IMR-90 (cell line): ENCODE results near the gene LRRC4C. TPM values are rescaled to one million over a fixed set of nuclear protein-coding genes. Genes with fewer than 3 reads are reported as not detected.

Experiments used
- ATAC-seq: fragments of 200-7000 bp; cut with Tn5 transposase; 2 replicates; pipeline ENCODE4 v1.9.1; 2020; ENCODE audit warnings: low read depth, mild to moderate bottlenecking, moderate library complexity
- BruUV-seq: library from RNA; stranded (reverse); fragments of 400-500 nt; replicated peaks from 2 replicates; lab custom pipeline; 2021; lab: Mats Ljungman, UMichigan
- CTCF ChIA-PET: fragments of 300-600 bp; formaldehyde crosslinking; extraction: SDS; loops from one replicate; lab custom pipeline; 2021; ENCODE audit warnings: antibody characterized with exemption; lab: Yijun Ruan, JAX
- POLR2A ChIA-PET: fragments of 300-600 bp; sonication (Branson Sonifier 250); formaldehyde crosslinking; loops from one replicate; lab custom pipeline; 2022; ENCODE audit warnings: antibody characterized with exemption; ENCODE audit not compliant: unreplicated experiment; lab: Charles Lee
- DNase-seq: peaks from one replicate; pipeline ENCODE4 v3.0.0; 2013
- H2AFZ ChIP-seq: replicated peaks from 2 replicates; pipeline ENCODE3; 2013; ENCODE audit warnings: low read length, mild to moderate bottlenecking; ENCODE audit not compliant: poor library complexity
- H2AK5ac ChIP-seq: 2 replicates; pipeline ENCODE4 v1.6.1; 2013; ENCODE audit warnings: low read depth, low read length, inconsistent platforms
- H2AK9ac ChIP-seq: replicated peaks from 2 replicates; pipeline ENCODE3; 2013; ENCODE audit warnings: mild to moderate bottlenecking, low read depth, low read length, moderate library complexity; ENCODE audit not compliant: poor library complexity
- H2BK120ac ChIP-seq: 2 replicates; pipeline ENCODE4 v1.6.1; 2013; ENCODE audit warnings: low read depth, low read length, inconsistent platforms
- H2BK15ac ChIP-seq: 3 replicates; pipeline ENCODE4 v1.6.1; 2013; ENCODE audit warnings: low read depth, low read length, inconsistent platforms
- H2BK20ac ChIP-seq: 2 replicates; pipeline ENCODE4 v1.6.1; 2013; ENCODE audit warnings: low read depth, mild to moderate bottlenecking, inconsistent platforms, low read length, moderate library complexity
- H2BK5ac ChIP-seq: 2 replicates; pipeline ENCODE4 v1.6.1; 2013; ENCODE audit warnings: mild to moderate bottlenecking, low read depth, low read length, inconsistent platforms; ENCODE audit not compliant: poor library complexity, severe bottlenecking
- H3K14ac ChIP-seq: replicated peaks from 2 replicates; pipeline ENCODE4 v1.6.1; 2013; ENCODE audit warnings: low read depth, low read length, inconsistent platforms
- H3K18ac ChIP-seq: 2 replicates; pipeline ENCODE4 v1.6.1; 2013; ENCODE audit warnings: low read depth, low read length, control low read depth
- H3K23ac ChIP-seq: 2 replicates; pipeline ENCODE4 v1.6.1; 2013; ENCODE audit warnings: low read depth, low read length, inconsistent platforms
- H3K27ac ChIP-seq: 2 replicates; pipeline ENCODE4 v1.5.1; 2013; ENCODE audit warnings: mild to moderate bottlenecking, control low read depth, low read length; ENCODE audit not compliant: insufficient read depth
- H3K27me3 ChIP-seq: 2 replicates; pipeline ENCODE4 v1.6.1; 2013; ENCODE audit warnings: low read length; ENCODE audit not compliant: control insufficient read depth, insufficient read depth
- H3K36me3 ChIP-seq: 2 replicates; pipeline ENCODE4 v1.6.1; 2013; ENCODE audit warnings: low read length, mixed read lengths; ENCODE audit not compliant: control insufficient read depth, insufficient read depth
- H3K4ac ChIP-seq: 2 replicates; pipeline ENCODE4 v1.6.1; 2013; ENCODE audit warnings: low read depth, low read length, inconsistent platforms
- H3K4me1 ChIP-seq: 2 replicates; pipeline ENCODE4 v1.6.1; 2013; ENCODE audit warnings: low read length, mixed read lengths; ENCODE audit not compliant: control insufficient read depth, insufficient read depth
- H3K4me2 ChIP-seq: 2 replicates; pipeline ENCODE4 v1.6.1; 2013; ENCODE audit warnings: low read depth, mild to moderate bottlenecking, control low read depth, low read length, moderate library complexity
- H3K4me3 ChIP-seq: 2 replicates; pipeline ENCODE4 v1.5.1; 2013; ENCODE audit warnings: low read depth, mild to moderate bottlenecking, control low read depth, low read length, moderate library complexity; ENCODE audit not compliant: insufficient read depth
- H3K56ac ChIP-seq: 2 replicates; pipeline ENCODE4 v1.6.1; 2013; ENCODE audit warnings: low read length, inconsistent platforms; ENCODE audit not compliant: insufficient read depth; ENCODE audit errors: extremely low read depth
- H3K79me1 ChIP-seq, 2 experiments: 2 replicates each; pipeline ENCODE4 v1.6.1; 2013; ENCODE audit warnings: low read length in 2 of 2, inconsistent platforms in 1 of 2, low read depth in 1 of 2
- H3K9ac ChIP-seq: 2 replicates; pipeline ENCODE4 v1.6.1; 2013; ENCODE audit warnings: low read depth, low read length, control low read depth
- H3K9me1 ChIP-seq: 2 replicates; pipeline ENCODE4 v1.6.1; 2013; ENCODE audit warnings: low read length, inconsistent platforms; ENCODE audit not compliant: insufficient read depth
- H3K9me3 ChIP-seq: 2 replicates; pipeline ENCODE4 v1.6.1; 2013; ENCODE audit warnings: low read length; ENCODE audit not compliant: control insufficient read depth, insufficient read depth
- H4K20me1 ChIP-seq: 2 replicates; pipeline ENCODE4 v1.6.1; 2013; ENCODE audit warnings: low read length, inconsistent platforms; ENCODE audit not compliant: insufficient read depth
- H4K5ac ChIP-seq: 2 replicates; pipeline ENCODE4 v1.6.1; 2013; ENCODE audit warnings: mild to moderate bottlenecking, low read depth, low read length, control low read depth
- H4K8ac ChIP-seq, 2 experiments: 2 replicates each; pipeline ENCODE4 v1.6.1; 2013; ENCODE audit warnings: low read depth in 2 of 2, low read length in 2 of 2, control low read depth in 1 of 2, inconsistent platforms in 1 of 2
- H4K91ac ChIP-seq: 2 replicates; pipeline ENCODE4 v1.6.1; 2013; ENCODE audit warnings: low read depth, low read length, inconsistent platforms; ENCODE audit not compliant: insufficient read depth
- CEBPB ChIP-seq: IDR thresholded peaks from 2 replicates; pipeline ENCODE4 v1.6.1; 2012; ENCODE audit warnings: low read depth, low read length, improper control_type of control experiment
- CHD1 ChIP-seq: IDR thresholded peaks from 2 replicates; pipeline ENCODE4 v1.6.1; 2012; ENCODE audit warnings: low read depth, low read length, improper control_type of control experiment
- MXI1 ChIP-seq: IDR thresholded peaks from 2 replicates; pipeline ENCODE4 v1.6.1; 2012; ENCODE audit warnings: low read depth, mild to moderate bottlenecking, low read length, moderate library complexity, borderline replicate concordance
- POLR2A ChIP-seq: IDR thresholded peaks from 2 replicates; pipeline ENCODE4 v1.6.1; 2012; ENCODE audit warnings: mild to moderate bottlenecking, low read depth, low read length
- RAD21 ChIP-seq: IDR thresholded peaks from 2 replicates; pipeline ENCODE4 v1.6.1; 2012; ENCODE audit warnings: low read length, improper control_type of control experiment
- dilution Hi-C: fragments of 300-500 bp; cut with HindIII; formaldehyde crosslinking; loops from one replicate; pipeline ENCODE4 v1.14.3; 2018; ENCODE audit warnings: low sequenced_read_pairs; ENCODE audit not compliant: unreplicated experiment
- in situ Hi-C: fragments of 300-500 bp; cut with MboI; formaldehyde crosslinking; loops from 3 replicates; pipeline ENCODE4 v1.14.3; 2019; ENCODE audit warnings: low sequenced_read_pairs, inconsistent platforms, mixed read lengths
- intact Hi-C: fragments of 100-400 bp; cut with micrococcal nuclease; formaldehyde crosslinking; loops from 2 replicates; pipeline ENCODE4 v1.10.0; 2022
- polyA plus RNA-seq, 3 experiments: library from polyadenylated mRNA; depleted of rRNA; stranded (reverse); fragments of >200 nt; gene quantifications; 2 replicates each; pipeline ENCODE4 v1.2.3, GENCODE V29; 2012; ENCODE audit warnings: low replicate concordance in 1 of 3
- total RNA-seq: library from RNA; depleted of rRNA; stranded (reverse); fragments of >200 nt; gene quantifications from 2 replicates; pipeline ENCODE4 v1.2.3, GENCODE V29; 2012

LRRC4C gene
- total and polyA plus RNA-seq, 2 of the 4 experiments (the other 2 are of a cell fraction), result under 0.01 to 0.03 TPM

DNA sequence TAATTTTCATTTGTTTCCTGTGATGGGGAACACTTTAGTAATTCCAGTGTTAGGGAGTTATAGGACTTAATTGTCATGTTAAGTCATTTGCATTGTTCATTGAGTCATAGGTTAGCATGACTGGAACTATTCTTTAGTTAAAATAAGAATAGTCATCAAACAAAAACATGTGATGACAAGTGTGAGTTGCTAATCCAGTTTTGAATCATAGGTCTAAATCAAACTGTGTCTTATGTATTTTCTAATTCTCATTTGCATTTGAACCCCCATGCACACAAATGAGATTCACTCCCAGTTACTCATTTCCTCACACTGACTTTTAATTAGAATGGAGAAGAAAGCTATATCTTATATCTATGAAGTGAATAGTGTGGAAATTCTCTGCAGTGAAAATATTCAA is 405.6 kb downstream of the LRRC4C start:
- dilution Hi-C loops, result no loop called here

More for the DNA sequence above, 405.6 kb downstream of the LRRC4C start:
- no peaks in the 10 kb centered on the region for H3K4me1 ChIP-seq
- no peak overlapping the region for H3K23ac ChIP-seq
- no peak overlapping the region for H3K4me3 ChIP-seq
- H2BK5ac ChIP-seq, result no peak overlapping the region
- no peak overlapping the region for H2BK20ac ChIP-seq
- H4K5ac ChIP-seq, result no peak overlapping the region
- H3K18ac ChIP-seq, result no peak overlapping the region
- no peak overlapping the region for H3K56ac ChIP-seq
- in situ Hi-C loops (no loop called here), intact Hi-C loops (no loop called here)
- H2BK15ac ChIP-seq, result no peak overlapping the region
- BruUV-seq, result no TSS peak
- ATAC-seq (no peak), DNase-seq (no peak)
- H4K20me1 ChIP-seq, result no peaks in the 10 kb centered on the region
- no peak overlapping the region for H3K14ac ChIP-seq
- H4K91ac ChIP-seq, result no peak overlapping the region
- CTCF ChIA-PET, result no interaction called here
- no peaks in the 10 kb centered on the region for H3K9me1 ChIP-seq
- no peak for TF ChIP-seq RAD21
- no peak for TF ChIP-seq POLR2A
- no peak for TF ChIP-seq MXI1
- TF ChIP-seq CHD1, result no peak
- no peak for TF ChIP-seq CEBPB
- no peak overlapping the region for H2AK5ac ChIP-seq
- no peak overlapping the region for H2AFZ ChIP-seq
- H4K8ac ChIP-seq, result no peak overlapping the region
- no peak overlapping the region for H2BK120ac ChIP-seq
- H3K9ac ChIP-seq, result no peak overlapping the region
- H3K4me2 ChIP-seq, result no peak overlapping the region
- H3K27me3 ChIP-seq, result no peaks in the 10 kb centered on the region
- H3K79me1 ChIP-seq, result no peaks in the 10 kb centered on the region
- H2AK9ac ChIP-seq, result no peak overlapping the region
- no peak overlapping the region for H3K4ac ChIP-seq
- H3K27ac ChIP-seq, result no peak overlapping the region
- H3K9me3 ChIP-seq, result peaks cover 13% of the 10 kb centered on the region
- H3K36me3 ChIP-seq, result no peaks in the 10 kb centered on the region
- POLR2A ChIA-PET, result no interaction called here
